Islet of Langerhans (tissue), 1 donor: ENCODE data around the gene PPP1R3D.
"Not testable (repeated sequence)": the region's sequence is repeated elsewhere in the genome, so short reads cannot be mapped to it uniquely, and the experiment has no call there.

Experiments used
- FAIRE-seq: peaks from one replicate; lab custom pipeline; 2011; peaks lifted over from hg19 to GRCh38; lab: Jason Lieb, UNC

Gene PPP1R3D

DNA sequence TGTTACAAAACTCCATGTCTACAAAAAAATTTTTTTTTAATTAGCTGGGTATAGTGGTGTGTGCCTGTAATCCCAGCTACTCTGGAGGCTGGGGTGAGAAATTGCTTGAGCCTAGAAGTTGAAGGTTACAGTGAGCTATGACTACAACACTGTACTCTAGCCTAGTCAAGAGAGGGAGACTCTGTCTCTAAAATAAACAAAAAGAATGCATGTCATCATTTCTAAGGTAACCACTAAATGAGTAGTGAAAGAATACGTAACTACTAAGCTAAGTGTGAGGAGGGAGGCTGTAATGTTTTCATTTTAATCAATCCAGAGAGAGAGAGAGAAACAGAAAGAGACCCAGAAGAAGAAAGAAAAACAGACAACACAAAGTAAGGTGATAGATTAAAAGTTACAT is 16.6 kb downstream of the PPP1R3D start:
- peak; percentile 74 for FAIRE-seq

GRCh38 chr20:59920944-59921343 is 19.2 kb downstream of the PPP1R3D start:
- no peak for FAIRE-seq

GRCh38 chr20:59912609-59913008 is 27.5 kb downstream of the PPP1R3D start:
- FAIRE-seq = no peak

- FAIRE-seq = no peak
Observed at GRCh38 chr20:59911041-59911440, 29.1 kb downstream of the PPP1R3D start.

- no peak for FAIRE-seq
Observed at GRCh38 chr20:59908855-59909254, 31.2 kb downstream of the PPP1R3D start.

GRCh38 chr20:59903621-59904020 is 36.5 kb downstream of the PPP1R3D start:
- no peak for FAIRE-seq

DNA sequence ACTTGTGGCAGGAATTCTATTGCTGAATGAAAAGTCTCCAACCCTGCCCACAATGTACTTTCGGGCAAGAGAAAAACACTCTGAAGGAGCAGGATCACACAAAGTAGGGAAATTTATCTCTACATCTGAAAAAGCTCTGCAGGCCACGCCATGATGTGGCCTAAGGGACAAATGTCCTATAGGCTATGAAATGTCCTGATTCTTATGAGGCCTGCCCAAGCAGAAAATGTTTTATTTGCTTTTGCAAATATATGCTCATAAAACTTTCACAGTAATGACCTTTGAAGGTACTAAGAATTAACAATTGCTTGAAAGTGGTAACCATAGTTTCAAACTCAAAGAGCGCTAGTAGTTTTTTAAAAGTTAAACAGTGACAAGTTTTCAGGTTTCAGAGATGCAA is 37.6 kb downstream of the PPP1R3D start:
- no peak for FAIRE-seq

GRCh38 chr20:59895908-59896307 is 44.2 kb downstream of the PPP1R3D start:
- peak; percentile 51 for FAIRE-seq

- no peak for FAIRE-seq
Observed at GRCh38 chr20:59891581-59891980, 48.5 kb downstream of the PPP1R3D start.

DNA sequence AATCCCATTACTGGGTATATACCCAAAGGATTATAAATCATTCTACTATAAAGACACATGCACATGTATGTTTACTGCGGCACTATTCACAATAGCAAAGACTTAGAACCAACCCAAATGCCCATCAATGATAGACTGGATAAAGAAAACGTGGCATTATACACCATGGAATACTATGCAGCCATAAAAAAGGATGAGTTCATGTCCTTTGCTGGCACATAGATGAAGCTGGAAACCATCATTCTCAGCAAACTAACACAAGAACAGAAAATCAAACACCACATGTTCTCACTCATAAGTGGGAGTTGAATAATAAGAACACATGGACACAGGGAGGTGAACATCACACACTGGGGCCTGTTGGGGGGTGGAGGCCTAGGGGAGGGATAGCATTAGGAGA is 50.1 kb downstream of the PPP1R3D start:
- FAIRE-seq = not testable (repeated sequence)

- FAIRE-seq = no peak
Observed at GRCh38 chr20:59888050-59888449, 52.1 kb downstream of the PPP1R3D start.
